GM12878 (cell line): ENCODE measurements around the gene ANTXR1.

ENCODE experiments used
- ASH2L ChIP-seq: fragments of 300-600, 200-600 bp; sonication (generic); IDR thresholded peaks from 2 replicates; pipeline ENCODE4 v1.6.1; 2017; ENCODE audit warnings: low read depth, mild to moderate bottlenecking, borderline replicate concordance
- GABPA ChIP-seq: IDR thresholded peaks from 2 replicates; pipeline ENCODE4 v1.6.1; 2014; ENCODE audit warnings: antibody characterized with exemption, low read depth, mild to moderate bottlenecking, inconsistent platforms
- JUND ChIP-seq: IDR thresholded peaks from 2 replicates; pipeline ENCODE4 v1.6.1; 2012; ENCODE audit warnings: low read depth, mild to moderate bottlenecking, low read length, improper control_type of control experiment, moderate library complexity
- NFIC ChIP-seq: IDR thresholded peaks from 2 replicates; pipeline ENCODE4 v1.6.1; 2012; ENCODE audit warnings: low read depth, mild to moderate bottlenecking, inconsistent platforms, low read length, moderate library complexity
- PAX8 ChIP-seq: fragments of 450-650 bp; IDR thresholded peaks from 2 replicates; pipeline ENCODE4 v1.6.1; 2017; ENCODE audit warnings: mild to moderate bottlenecking, moderate library complexity
- RB1 ChIP-seq: fragments of 450-650 bp; formaldehyde crosslinking; IDR thresholded peaks from 2 replicates; pipeline ENCODE4 v1.6.1; 2017; ENCODE audit warnings: mild to moderate bottlenecking, borderline replicate concordance
- SREBF2 ChIP-seq: IDR thresholded peaks from 2 replicates; pipeline ENCODE4 v1.6.1; 2012; ENCODE audit warnings: mild to moderate bottlenecking, low read length
- ZNF24 ChIP-seq: fragments of 450-650 bp; IDR thresholded peaks from 2 replicates; pipeline ENCODE4 v1.6.1; 2017; ENCODE audit warnings: antibody characterized with exemption, mild to moderate bottlenecking
- TF ChIP-seq, protein P1 (sequence below), 3 experiments: IDR thresholded peaks in 2 of 3; conservative IDR thresholded peaks in 1 of 3; 2 replicates each; pipeline ENCODE4 v1.5.1; 2011; ENCODE audit warnings: low read depth in 3 of 3, low read length in 3 of 3, mild to moderate bottlenecking in 3 of 3, control low read depth in 2 of 3, moderate library complexity in 2 of 3, inconsistent platforms in 1 of 3, mixed read lengths in 1 of 3; ENCODE audit not compliant: control insufficient read depth in 2 of 3, insufficient read depth in 1 of 3; ENCODE audit errors: extremely low read depth in 1 of 3
- TF ChIP-seq, protein P2 (sequence below): fragments of 450-650 bp; conservative IDR thresholded peaks from 2 replicates; pipeline ENCODE4 v1.6.1; 2017; ENCODE audit warnings: mild to moderate bottlenecking, moderate library complexity
- TF ChIP-seq, protein P3 (sequence below): fragments of 150-350 bp; IDR thresholded peaks from 2 replicates; pipeline ENCODE4 v1.6.1; 2016; ENCODE audit warnings: low read depth, low read length
- TF ChIP-seq, protein P4 (sequence below): IDR thresholded peaks from 2 replicates; pipeline ENCODE4 v1.6.1; 2012; ENCODE audit warnings: low read depth, low read length, improper control_type of control experiment
- TF ChIP-seq, protein P5 (sequence below): fragments of 450-650 bp; IDR thresholded peaks from 2 replicates; pipeline ENCODE4 v1.6.1; 2017; ENCODE audit warnings: mild to moderate bottlenecking

DNA sequence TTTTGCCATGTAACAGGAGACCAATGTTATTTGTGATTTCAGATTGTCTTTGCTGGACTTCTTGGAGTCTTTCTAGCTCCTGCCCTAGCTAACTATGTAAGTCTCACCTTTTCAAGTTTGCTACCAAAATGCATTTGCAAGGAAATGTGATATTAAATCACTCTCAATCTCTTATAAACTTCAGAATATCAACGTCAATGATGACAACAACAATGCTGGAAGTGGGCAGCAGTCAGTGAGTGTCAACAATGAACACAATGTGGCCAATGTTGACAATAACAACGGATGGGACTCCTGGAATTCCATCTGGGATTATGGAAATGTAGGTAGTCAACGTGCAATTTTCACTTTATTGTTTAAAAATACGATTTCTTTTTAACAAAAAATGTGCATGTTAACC is 35.5 kb upstream of the ANTXR1 start:
- TF ChIP-seq GABPA (no peak), PAX8 (no peak), JUND (no peak), NFIC (no peak), ZNF24 (no peak), ASH2L (no peak), SREBF2 (no peak), RB1 (no peak)
- TF ChIP-seq, protein P1, sequence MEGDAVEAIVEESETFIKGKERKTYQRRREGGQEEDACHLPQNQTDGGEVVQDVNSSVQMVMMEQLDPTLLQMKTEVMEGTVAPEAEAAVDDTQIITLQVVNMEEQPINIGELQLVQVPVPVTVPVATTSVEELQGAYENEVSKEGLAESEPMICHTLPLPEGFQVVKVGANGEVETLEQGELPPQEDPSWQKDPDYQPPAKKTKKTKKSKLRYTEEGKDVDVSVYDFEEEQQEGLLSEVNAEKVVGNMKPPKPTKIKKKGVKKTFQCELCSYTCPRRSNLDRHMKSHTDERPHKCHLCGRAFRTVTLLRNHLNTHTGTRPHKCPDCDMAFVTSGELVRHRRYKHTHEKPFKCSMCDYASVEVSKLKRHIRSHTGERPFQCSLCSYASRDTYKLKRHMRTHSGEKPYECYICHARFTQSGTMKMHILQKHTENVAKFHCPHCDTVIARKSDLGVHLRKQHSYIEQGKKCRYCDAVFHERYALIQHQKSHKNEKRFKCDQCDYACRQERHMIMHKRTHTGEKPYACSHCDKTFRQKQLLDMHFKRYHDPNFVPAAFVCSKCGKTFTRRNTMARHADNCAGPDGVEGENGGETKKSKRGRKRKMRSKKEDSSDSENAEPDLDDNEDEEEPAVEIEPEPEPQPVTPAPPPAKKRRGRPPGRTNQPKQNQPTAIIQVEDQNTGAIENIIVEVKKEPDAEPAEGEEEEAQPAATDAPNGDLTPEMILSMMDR (IDR thresholded peaks at IDR 0.05 in 2 of 3, conservative IDR thresholded peaks at IDR 0.05 in 1 of 3; ENCODE audit: control insufficient read depth in 2 of 3, extremely low read depth in 1 of 3, insufficient read depth in 1 of 3, low read depth in 3 of 3, low read length in 3 of 3) = no peak
- TF ChIP-seq, protein P2, sequence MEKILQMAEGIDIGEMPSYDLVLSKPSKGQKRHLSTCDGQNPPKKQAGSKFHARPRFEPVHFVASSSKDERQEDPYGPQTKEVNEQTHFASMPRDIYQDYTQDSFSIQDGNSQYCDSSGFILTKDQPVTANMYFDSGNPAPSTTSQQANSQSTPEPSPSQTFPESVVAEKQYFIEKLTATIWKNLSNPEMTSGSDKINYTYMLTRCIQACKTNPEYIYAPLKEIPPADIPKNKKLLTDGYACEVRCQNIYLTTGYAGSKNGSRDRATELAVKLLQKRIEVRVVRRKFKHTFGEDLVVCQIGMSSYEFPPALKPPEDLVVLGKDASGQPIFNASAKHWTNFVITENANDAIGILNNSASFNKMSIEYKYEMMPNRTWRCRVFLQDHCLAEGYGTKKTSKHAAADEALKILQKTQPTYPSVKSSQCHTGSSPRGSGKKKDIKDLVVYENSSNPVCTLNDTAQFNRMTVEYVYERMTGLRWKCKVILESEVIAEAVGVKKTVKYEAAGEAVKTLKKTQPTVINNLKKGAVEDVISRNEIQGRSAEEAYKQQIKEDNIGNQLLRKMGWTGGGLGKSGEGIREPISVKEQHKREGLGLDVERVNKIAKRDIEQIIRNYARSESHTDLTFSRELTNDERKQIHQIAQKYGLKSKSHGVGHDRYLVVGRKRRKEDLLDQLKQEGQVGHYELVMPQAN = no peak
- TF ChIP-seq, protein P3, sequence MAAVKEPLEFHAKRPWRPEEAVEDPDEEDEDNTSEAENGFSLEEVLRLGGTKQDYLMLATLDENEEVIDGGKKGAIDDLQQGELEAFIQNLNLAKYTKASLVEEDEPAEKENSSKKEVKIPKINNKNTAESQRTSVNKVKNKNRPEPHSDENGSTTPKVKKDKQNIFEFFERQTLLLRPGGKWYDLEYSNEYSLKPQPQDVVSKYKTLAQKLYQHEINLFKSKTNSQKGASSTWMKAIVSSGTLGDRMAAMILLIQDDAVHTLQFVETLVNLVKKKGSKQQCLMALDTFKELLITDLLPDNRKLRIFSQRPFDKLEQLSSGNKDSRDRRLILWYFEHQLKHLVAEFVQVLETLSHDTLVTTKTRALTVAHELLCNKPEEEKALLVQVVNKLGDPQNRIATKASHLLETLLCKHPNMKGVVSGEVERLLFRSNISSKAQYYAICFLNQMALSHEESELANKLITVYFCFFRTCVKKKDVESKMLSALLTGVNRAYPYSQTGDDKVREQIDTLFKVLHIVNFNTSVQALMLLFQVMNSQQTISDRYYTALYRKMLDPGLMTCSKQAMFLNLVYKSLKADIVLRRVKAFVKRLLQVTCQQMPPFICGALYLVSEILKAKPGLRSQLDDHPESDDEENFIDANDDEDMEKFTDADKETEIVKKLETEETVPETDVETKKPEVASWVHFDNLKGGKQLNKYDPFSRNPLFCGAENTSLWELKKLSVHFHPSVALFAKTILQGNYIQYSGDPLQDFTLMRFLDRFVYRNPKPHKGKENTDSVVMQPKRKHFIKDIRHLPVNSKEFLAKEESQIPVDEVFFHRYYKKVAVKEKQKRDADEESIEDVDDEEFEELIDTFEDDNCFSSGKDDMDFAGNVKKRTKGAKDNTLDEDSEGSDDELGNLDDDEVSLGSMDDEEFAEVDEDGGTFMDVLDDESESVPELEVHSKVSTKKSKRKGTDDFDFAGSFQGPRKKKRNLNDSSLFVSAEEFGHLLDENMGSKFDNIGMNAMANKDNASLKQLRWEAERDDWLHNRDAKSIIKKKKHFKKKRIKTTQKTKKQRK = no peak
- TF ChIP-seq, protein P4, sequence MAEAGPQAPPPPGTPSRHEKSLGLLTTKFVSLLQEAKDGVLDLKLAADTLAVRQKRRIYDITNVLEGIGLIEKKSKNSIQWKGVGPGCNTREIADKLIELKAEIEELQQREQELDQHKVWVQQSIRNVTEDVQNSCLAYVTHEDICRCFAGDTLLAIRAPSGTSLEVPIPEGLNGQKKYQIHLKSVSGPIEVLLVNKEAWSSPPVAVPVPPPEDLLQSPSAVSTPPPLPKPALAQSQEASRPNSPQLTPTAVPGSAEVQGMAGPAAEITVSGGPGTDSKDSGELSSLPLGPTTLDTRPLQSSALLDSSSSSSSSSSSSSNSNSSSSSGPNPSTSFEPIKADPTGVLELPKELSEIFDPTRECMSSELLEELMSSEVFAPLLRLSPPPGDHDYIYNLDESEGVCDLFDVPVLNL = no peak
- TF ChIP-seq, protein P5, sequence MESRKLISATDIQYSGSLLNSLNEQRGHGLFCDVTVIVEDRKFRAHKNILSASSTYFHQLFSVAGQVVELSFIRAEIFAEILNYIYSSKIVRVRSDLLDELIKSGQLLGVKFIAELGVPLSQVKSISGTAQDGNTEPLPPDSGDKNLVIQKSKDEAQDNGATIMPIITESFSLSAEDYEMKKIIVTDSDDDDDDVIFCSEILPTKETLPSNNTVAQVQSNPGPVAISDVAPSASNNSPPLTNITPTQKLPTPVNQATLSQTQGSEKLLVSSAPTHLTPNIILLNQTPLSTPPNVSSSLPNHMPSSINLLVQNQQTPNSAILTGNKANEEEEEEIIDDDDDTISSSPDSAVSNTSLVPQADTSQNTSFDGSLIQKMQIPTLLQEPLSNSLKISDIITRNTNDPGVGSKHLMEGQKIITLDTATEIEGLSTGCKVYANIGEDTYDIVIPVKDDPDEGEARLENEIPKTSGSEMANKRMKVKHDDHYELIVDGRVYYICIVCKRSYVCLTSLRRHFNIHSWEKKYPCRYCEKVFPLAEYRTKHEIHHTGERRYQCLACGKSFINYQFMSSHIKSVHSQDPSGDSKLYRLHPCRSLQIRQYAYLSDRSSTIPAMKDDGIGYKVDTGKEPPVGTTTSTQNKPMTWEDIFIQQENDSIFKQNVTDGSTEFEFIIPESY = no peak
